DND-41 (cell line): ENCODE measurements around the gene SLC30A4.
A peak's percentile ranks its signal among the peaks of the same experiment; 100 is the strongest.

ENCODE experiments used
- ATAC-seq: fragments of 200-7000 bp; cut with Tn5 transposase; 3 replicates; pipeline ENCODE4 v1.9.1; 2021; ENCODE audit warnings: low read depth; ENCODE audit not compliant: insufficient read depth
- DNase-seq: peaks from one replicate; pipeline ENCODE4 v3.0.0-alpha.2; 2020
- H2AFZ ChIP-seq: 2 replicates; pipeline ENCODE4 v1.6.0; 2012; ENCODE audit warnings: low read depth, low read length
- H3K27ac ChIP-seq: 2 replicates; pipeline ENCODE4 v1.5.1; 2012; ENCODE audit warnings: low read length, inconsistent platforms
- H3K27me3 ChIP-seq: fragments of 200-600 bp; sonication (generic); 2 replicates; pipeline ENCODE4 v1.6.0; 2012; ENCODE audit warnings: low read length, mild to moderate bottlenecking, inconsistent platforms; ENCODE audit not compliant: insufficient read depth, poor library complexity
- H3K36me3 ChIP-seq: 2 replicates; pipeline ENCODE4 v1.5.1; 2012; ENCODE audit warnings: low read length, inconsistent platforms; ENCODE audit not compliant: insufficient read depth
- H3K4me1 ChIP-seq: 2 replicates; pipeline ENCODE4 v1.5.1; 2012; ENCODE audit warnings: mild to moderate bottlenecking, low read length; ENCODE audit not compliant: insufficient read depth
- H3K4me2 ChIP-seq: 2 replicates; pipeline ENCODE4 v1.6.0; 2012; ENCODE audit warnings: mild to moderate bottlenecking, moderate library complexity, low read length, inconsistent platforms; ENCODE audit not compliant: insufficient read depth
- H3K4me3 ChIP-seq, 2 experiments: fragments of 200-600 bp in 1 of 2; shearing (Covaris generic) in 1 of 2; 2 replicates each; pipeline ENCODE4 v1.5.1; 2012 to 2016; ENCODE audit warnings: inconsistent platforms in 2 of 2, low read length in 2 of 2, mild to moderate bottlenecking in 2 of 2, low read depth in 1 of 2, moderate library complexity in 1 of 2
- H3K79me2 ChIP-seq: 2 replicates; pipeline ENCODE4 v1.6.0; 2012; ENCODE audit warnings: low read length, inconsistent platforms; ENCODE audit not compliant: insufficient read depth
- H3K9ac ChIP-seq: 2 replicates; pipeline ENCODE4 v1.6.0; 2012; ENCODE audit warnings: low read depth, mild to moderate bottlenecking, inconsistent platforms, low read length, moderate library complexity
- H3K9me3 ChIP-seq: 2 replicates; pipeline ENCODE4 v1.5.1; 2012; ENCODE audit warnings: low read length, moderate library complexity, mild to moderate bottlenecking, inconsistent platforms; ENCODE audit not compliant: insufficient read depth, severe bottlenecking
- H4K20me1 ChIP-seq: 2 replicates; pipeline ENCODE4 v1.6.0; 2012; ENCODE audit warnings: low read length; ENCODE audit not compliant: insufficient read depth
- EZH2 ChIP-seq: IDR thresholded peaks from 3 replicates; pipeline ENCODE4 v1.6.1; 2012; ENCODE audit warnings: borderline replicate concordance, low read depth, mild to moderate bottlenecking, moderate library complexity, low read length, inconsistent platforms; ENCODE audit not compliant: severe bottlenecking
- TF ChIP-seq, protein P1 (sequence below): IDR thresholded peaks from 2 replicates; pipeline ENCODE4 v1.5.1; 2012; ENCODE audit warnings: borderline replicate concordance, low read length, moderate library complexity, mild to moderate bottlenecking; ENCODE audit not compliant: poor library complexity, severe bottlenecking; ENCODE audit errors: extremely low read depth

SLC30A4 gene

DNA sequence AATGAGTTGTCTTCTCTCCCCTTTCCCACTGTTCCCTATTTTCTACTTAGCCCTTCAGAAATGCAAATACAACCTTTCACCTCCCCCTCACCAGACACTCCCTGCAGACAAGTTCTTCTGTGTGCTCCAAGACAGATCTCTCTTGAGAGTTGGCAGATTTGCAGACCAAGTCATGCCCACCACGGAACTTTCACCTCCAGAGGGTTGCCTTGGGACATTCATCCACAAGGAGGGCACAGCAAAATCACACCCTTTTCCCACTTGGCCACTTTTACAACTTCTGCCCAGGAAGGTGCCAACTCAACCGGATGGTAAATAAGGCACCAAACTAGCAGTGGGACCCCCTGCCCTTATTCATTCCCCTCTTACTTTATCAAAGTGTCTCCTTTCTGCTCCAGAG, 53.5 kb downstream of the SLC30A4 start:
- H3K36me3 ChIP-seq: no peaks in the 10 kb centered on the region
- no peak for ATAC-seq
- H3K27me3 ChIP-seq: no peaks in the 10 kb centered on the region

DNA sequence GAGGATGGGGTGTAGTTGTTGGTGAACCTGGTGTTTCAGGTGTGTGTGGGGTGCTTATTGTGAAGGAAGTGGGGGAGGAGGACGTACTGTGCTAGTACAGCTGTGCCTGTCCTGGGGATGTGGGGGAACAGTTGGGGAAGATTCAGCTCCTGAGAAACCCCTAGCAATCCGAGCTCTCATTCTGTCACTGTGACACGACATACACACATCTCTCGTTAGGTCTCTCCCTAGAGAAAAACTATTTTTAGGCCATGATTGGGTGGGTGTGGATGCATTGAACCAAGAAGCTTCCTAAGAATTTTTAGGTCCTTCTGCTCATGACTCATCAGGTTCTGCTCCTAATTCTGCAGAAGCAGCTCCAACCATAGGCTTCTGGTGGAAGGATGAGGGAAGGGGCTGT, 54.3 kb downstream of the SLC30A4 start:
- H3K9ac ChIP-seq: no peak overlapping the region
- no peak overlapping the region for H3K4me2 ChIP-seq
- H3K27ac ChIP-seq: no peak overlapping the region
- DNase-seq: no peak
- no peaks in the 10 kb centered on the region for H3K79me2 ChIP-seq
- no peaks in the 10 kb centered on the region for H4K20me1 ChIP-seq
- no peak overlapping the region for H3K4me3 ChIP-seq
- H3K4me1 ChIP-seq: no peaks in the 10 kb centered on the region
- no peaks in the 10 kb centered on the region for H3K36me3 ChIP-seq
- ATAC-seq: no peak
- H2AFZ ChIP-seq: no peak overlapping the region
- TF ChIP-seq EZH2: no peak
- TF ChIP-seq, protein P1, sequence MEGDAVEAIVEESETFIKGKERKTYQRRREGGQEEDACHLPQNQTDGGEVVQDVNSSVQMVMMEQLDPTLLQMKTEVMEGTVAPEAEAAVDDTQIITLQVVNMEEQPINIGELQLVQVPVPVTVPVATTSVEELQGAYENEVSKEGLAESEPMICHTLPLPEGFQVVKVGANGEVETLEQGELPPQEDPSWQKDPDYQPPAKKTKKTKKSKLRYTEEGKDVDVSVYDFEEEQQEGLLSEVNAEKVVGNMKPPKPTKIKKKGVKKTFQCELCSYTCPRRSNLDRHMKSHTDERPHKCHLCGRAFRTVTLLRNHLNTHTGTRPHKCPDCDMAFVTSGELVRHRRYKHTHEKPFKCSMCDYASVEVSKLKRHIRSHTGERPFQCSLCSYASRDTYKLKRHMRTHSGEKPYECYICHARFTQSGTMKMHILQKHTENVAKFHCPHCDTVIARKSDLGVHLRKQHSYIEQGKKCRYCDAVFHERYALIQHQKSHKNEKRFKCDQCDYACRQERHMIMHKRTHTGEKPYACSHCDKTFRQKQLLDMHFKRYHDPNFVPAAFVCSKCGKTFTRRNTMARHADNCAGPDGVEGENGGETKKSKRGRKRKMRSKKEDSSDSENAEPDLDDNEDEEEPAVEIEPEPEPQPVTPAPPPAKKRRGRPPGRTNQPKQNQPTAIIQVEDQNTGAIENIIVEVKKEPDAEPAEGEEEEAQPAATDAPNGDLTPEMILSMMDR: no peak
- H3K27me3 ChIP-seq: no peaks in the 10 kb centered on the region
- no peaks in the 10 kb centered on the region for H3K9me3 ChIP-seq

More for the DNA sequence above, 53.5 kb downstream of the SLC30A4 start:
- Histone ChIP-seq H3K79me2 (no peaks in the 10 kb centered on the region), H3K9me3 (no peaks in the 10 kb centered on the region), H3K4me1 (no peaks in the 10 kb centered on the region), H2AFZ (no peak overlapping the region), H3K4me3 (no peak overlapping the region), H3K4me2 (no peak overlapping the region), H3K27ac (no peak overlapping the region), H3K9ac (no peak overlapping the region), H4K20me1 (no peaks in the 10 kb centered on the region)
- TF ChIP-seq, protein P1: no peak
- no peak for TF ChIP-seq EZH2
- DNase-seq: no peak

DNA sequence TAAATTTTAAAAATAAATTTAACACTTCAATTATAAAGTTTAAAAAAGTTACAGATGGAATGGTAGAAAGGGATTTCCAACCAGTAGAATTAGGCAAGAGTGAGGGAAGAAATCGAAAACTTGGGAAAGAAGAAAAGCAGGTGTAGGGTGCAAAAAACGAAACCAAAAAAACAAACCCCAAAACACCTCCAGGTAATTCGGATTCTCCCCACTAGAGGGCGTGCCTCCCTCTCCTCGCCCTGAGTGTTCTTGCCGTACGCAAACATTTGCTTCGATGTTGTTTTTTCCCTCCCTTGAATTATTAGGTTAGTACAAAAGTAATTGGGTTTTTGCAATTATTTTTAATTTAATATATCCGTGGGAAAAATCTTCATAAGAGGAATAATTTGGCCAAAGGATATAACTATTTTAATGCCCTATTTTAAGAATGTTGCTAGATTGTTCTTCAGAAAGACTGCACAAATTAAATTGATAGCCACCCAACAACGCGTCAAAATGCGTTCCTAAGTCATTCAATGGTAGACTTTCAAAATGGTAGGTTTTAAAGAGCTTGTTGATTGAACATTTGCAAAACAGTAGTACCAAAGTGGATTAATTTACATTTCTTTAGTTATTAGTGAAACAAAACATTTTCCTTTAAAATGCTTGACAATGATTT, 63.7 kb downstream of the SLC30A4 start:
- peak overlapping the region; percentile 35; the same call in 1 of the 2 replicates for H3K9ac ChIP-seq
- DNase-seq: peak; percentile 73
- H3K4me2 ChIP-seq: peak overlapping the region; percentile 93
- H2AFZ ChIP-seq: peak overlapping the region; percentile 78; the same call in 1 of the 2 replicates
- no peaks in the 10 kb centered on the region for H4K20me1 ChIP-seq
- H3K27ac ChIP-seq: no peak overlapping the region
- H3K27me3 ChIP-seq: no peaks in the 10 kb centered on the region
- H3K36me3 ChIP-seq: no peaks in the 10 kb centered on the region
- H3K9me3 ChIP-seq: no peaks in the 10 kb centered on the region
- no peaks in the 10 kb centered on the region for H3K79me2 ChIP-seq
- H3K4me3 ChIP-seq: peak overlapping the region in 1 of 2 experiments; percentile 57; a peak in 2 of 4 replicates
- ATAC-seq: no peak
- peaks cover 46% of the 10 kb centered on the region for H3K4me1 ChIP-seq
- no peak for TF ChIP-seq EZH2
- TF ChIP-seq, protein P1: peak; percentile 83
